Midbrain (tissue), 1 donor: ENCODE measurements around the gene ALDH8A1.

ENCODE experiments used
- DNase-seq: peaks from one replicate; lab custom pipeline; 2025; lab: John Stamatoyannopoulos, UW

ALDH8A1 gene

GRCh38 chr6:134950482-134950881 is 581 bp upstream of the ALDH8A1 start:
- DNase-seq: no peak

GRCh38 chr6:134948691-134949090 is 1.2 kb downstream of the ALDH8A1 start:
- DNase-seq: no peak

- no peak for DNase-seq
These were observed 1.8 kb downstream of the ALDH8A1 start for GRCh38 chr6:134948142-134948541.

GRCh38 chr6:134945045-134945444 is 4.9 kb downstream of the ALDH8A1 start:
- no peak for DNase-seq

- DNase-seq: no peak
These were observed 6.3 kb downstream of the ALDH8A1 start for GRCh38 chr6:134943522-134944111.

GRCh38 chr6:134938896-134939295 is 11.0 kb downstream of the ALDH8A1 start:
- no peak for DNase-seq

- no peak for DNase-seq
These were observed 12.5 kb downstream of the ALDH8A1 start for GRCh38 chr6:134937426-134937825.

- DNase-seq: no peak
These were observed 13.0 kb downstream of the ALDH8A1 start for GRCh38 chr6:134936931-134937330.

GRCh38 chr6:134936476-134936875 is 13.4 kb downstream of the ALDH8A1 start:
- no peak for DNase-seq

GRCh38 chr6:134934793-134935485 is 15.0 kb downstream of the ALDH8A1 start:
- DNase-seq: no peak

- no peak for DNase-seq
These were observed 17.1 kb downstream of the ALDH8A1 start for GRCh38 chr6:134932535-134933470.

GRCh38 chr6:134932098-134932497 is 17.8 kb downstream of the ALDH8A1 start:
- no peak for DNase-seq

GRCh38 chr6:134930463-134930862 is 19.4 kb downstream of the ALDH8A1 start:
- DNase-seq: no peak

GRCh38 chr6:134928151-134928900 is 21.6 kb downstream of the ALDH8A1 start:
- no peak for DNase-seq

GRCh38 chr6:134925800-134926199 is 24.1 kb downstream of the ALDH8A1 start:
- no peak for DNase-seq

- DNase-seq: no peak
These were observed 28.1 kb downstream of the ALDH8A1 start for GRCh38 chr6:134921721-134922261.

- DNase-seq: no peak
These were observed 28.6 kb downstream of the ALDH8A1 start for GRCh38 chr6:134921276-134921675.

GRCh38 chr6:134920422-134920821 is 29.5 kb downstream of the ALDH8A1 start:
- no peak for DNase-seq

- no peak for DNase-seq
These were observed 31.4 kb downstream of the ALDH8A1 start for GRCh38 chr6:134918418-134918961.

GRCh38 chr6:134911547-134911946 is 38.4 kb downstream of the ALDH8A1 start:
- DNase-seq: no peak

GRCh38 chr6:134910593-134910935 is 39.3 kb downstream of the ALDH8A1 start:
- no peak for DNase-seq
